Tracheal epithelial cell (primary cell): ENCODE results near the gene SEC14L3. TPM values are rescaled to one million over a fixed set of nuclear protein-coding genes. Genes with fewer than 3 reads are reported as not detected.

Source experiments
- total RNA-seq: library from RNA; depleted of rRNA; stranded (reverse); fragments of >200 nt; gene quantifications from 2 replicates; pipeline ENCODE4 v1.2.1, GENCODE V29; 2014

Gene SEC14L3
- not detected in 2 replicates for total RNA-seq

GRCh38 chr22:30471616-30472318, at the start of gene SEC14L3:
TSS of gene SEC14L3 (minus strand) at chr22:30472017. CDS start at chr22:30471958, 59 bp downstream.

DNA sequence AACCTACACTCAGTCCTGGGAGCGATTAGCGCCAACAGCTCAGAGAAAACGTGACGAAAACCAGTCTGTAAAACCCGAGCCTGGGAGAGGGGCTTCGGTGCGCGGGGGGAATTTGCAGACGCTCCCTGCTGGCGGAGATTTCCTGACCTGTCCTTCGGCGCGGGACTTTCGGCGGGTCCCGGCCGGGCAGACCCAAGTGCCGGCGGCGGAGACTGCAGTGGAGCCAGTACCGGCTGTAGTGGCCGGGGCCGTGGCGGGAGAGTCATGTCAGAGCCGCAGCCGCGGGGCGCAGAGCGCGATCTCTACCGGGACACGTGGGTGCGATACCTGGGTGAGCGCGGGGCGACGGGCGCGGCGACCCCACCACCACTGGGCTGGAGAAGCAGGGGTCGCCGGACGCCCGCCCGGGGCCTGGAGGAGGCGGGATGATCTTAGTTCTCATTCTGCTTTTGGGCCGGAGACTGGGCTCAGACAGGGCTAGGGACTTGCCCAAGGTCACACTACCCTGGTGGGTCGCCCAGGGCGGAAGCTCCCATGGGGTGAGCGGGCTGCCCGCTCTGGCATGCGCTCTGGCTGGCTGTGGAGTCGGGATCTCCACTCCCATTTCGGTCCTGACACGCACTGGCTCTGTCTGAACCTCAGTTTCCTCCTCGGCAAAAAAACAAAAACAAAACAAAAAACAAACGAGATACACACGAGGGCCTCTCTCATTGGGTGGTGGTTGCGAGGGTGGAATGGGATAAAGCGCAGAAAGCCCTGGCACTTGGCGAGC, 46.0 kb downstream of the SEC14L3 start, which contains the start of gene MTFP1:
Gene MTFP1, plus strand, starts transcription at position 153 of the 772 bp plus-strand sequence. Its CDS starts 112 bp downstream, at position 265.

Other genes starting within 250 kb of the SEC14L3 start
- gene LIF, start 225.3 kb downstream of the SEC14L3 start, total RNA-seq: 0.21 and 28.9 TPM in 2 replicates
- not detected in 2 replicates for gene OSM, start 205.2 kb downstream of the SEC14L3 start, total RNA-seq
- gene CASTOR1, start 182.5 kb downstream of the SEC14L3 start, total RNA-seq: 6.0 and 6.7 TPM in 2 replicates
- 11.5 and 13.3 TPM in 2 replicates for gene TBC1D10A, start 145.1 kb downstream of the SEC14L3 start, total RNA-seq
- 11.3 and 16.4 TPM in 2 replicates for gene SF3A1, start 115.1 kb downstream of the SEC14L3 start, total RNA-seq
- under 0.01 and 0.72 TPM in 2 replicates for gene CCDC157, start 115.0 kb downstream of the SEC14L3 start, total RNA-seq
- gene RNF215, start 84.6 kb downstream of the SEC14L3 start, total RNA-seq: 14.1 and 25.1 TPM in 2 replicates
- 77.8 and 82.7 TPM in 2 replicates for gene SEC14L2, start 75.0 kb downstream of the SEC14L3 start, total RNA-seq
- 28.4 and 29.0 TPM in 2 replicates for gene MTFP1, start 46.2 kb downstream of the SEC14L3 start, total RNA-seq
- not detected in 2 replicates for gene SEC14L4, start 33.7 kb upstream of the SEC14L3 start, total RNA-seq
- gene SEC14L6, start 74.7 kb upstream of the SEC14L3 start, total RNA-seq: 6.7 TPM in 1 of 2 replicates, not detected in the other
- gene GAL3ST1, start 102.6 kb upstream of the SEC14L3 start, total RNA-seq: 0.48 TPM in 1 of 2 replicates, not detected in the other
- gene PES1, start 119.9 kb upstream of the SEC14L3 start, total RNA-seq: 84.2 and 117 TPM in 2 replicates
- 3.1 and 4.0 TPM in 2 replicates for gene TCN2, start 135.2 kb upstream of the SEC14L3 start, total RNA-seq
- 3.8 and 10.4 TPM in 2 replicates for gene SLC35E4, start 163.8 kb upstream of the SEC14L3 start, total RNA-seq
- 4.7 and 5.3 TPM in 2 replicates for gene DUSP18, start 195.9 kb upstream of the SEC14L3 start, total RNA-seq
- 5.1 and 8.0 TPM in 2 replicates for gene OSBP2, start 222.9 kb upstream of the SEC14L3 start, total RNA-seq